B cell (primary cell): ENCODE measurements around the gene FXYD3.

ENCODE experiments used
- CTCF ChIP-seq: fragments of 200-600 bp; IDR thresholded peaks from one replicate; pipeline ENCODE4 v1.8.0; 2022; ENCODE audit warnings: antibody characterized with exemption, mild to moderate bottlenecking
- EZH2 ChIP-seq: IDR thresholded peaks from 2 replicates; pipeline ENCODE4 v1.6.1; 2012; ENCODE audit warnings: borderline replicate concordance, low read depth, mild to moderate bottlenecking, moderate library complexity, low read length; ENCODE audit not compliant: insufficient read depth, poor library complexity, severe bottlenecking

GRCh38 chr19:35171730-35172129, 56.1 kb downstream of the FXYD3 start:
- TF ChIP-seq CTCF (no peak), EZH2 (no peak)
